Upper lobe of left lung (tissue), 6 donors: ENCODE data around the gene ZBTB24. TPM values are rescaled to one million over a fixed set of nuclear protein-coding genes. Genes with fewer than 3 reads are reported as not detected.

Experiments
- ATAC-seq, 2 donors: fragments of 200-7000 bp; cut with Tn5 transposase; one replicate each; pipeline ENCODE4 v1.9.1; 2022; ENCODE audit warnings: mild to moderate bottlenecking in 2 of 2, moderate library complexity in 2 of 2; ENCODE audit not compliant: low FRiP score in 2 of 2
- DNase-seq, 2 donors: peaks; one replicate each; pipeline ENCODE4 v3.0.0-alpha.2; 2019 to 2020
- H3K27ac ChIP-seq, 4 donors: fragments of 200-600 bp; sonication (generic); one replicate each; pipeline ENCODE4 v1.5.1; 2016 to 2019
- H3K27me3 ChIP-seq, 4 donors: fragments of 200-600 bp; sonication (generic); one replicate each; pipeline ENCODE4 v1.5.1; 2017 to 2019
- H3K36me3 ChIP-seq, 4 donors: fragments of 200-600 bp; sonication (generic); one replicate each; pipeline ENCODE4 v1.5.1; 2016 to 2019
- H3K4me1 ChIP-seq, 4 donors: fragments of 200-600 bp; sonication (generic); one replicate each; pipeline ENCODE4 v1.5.1; 2018 to 2019
- H3K4me3 ChIP-seq, 4 donors: fragments of 200-600 bp; sonication (generic); one replicate each; pipeline ENCODE4 v1.5.1; 2017 to 2019; ENCODE audit warnings: mild to moderate bottlenecking in 2 of 4, moderate library complexity in 1 of 4
- H3K9me3 ChIP-seq, 4 donors: fragments of 200-600 bp; sonication (generic); one replicate each; pipeline ENCODE4 v1.5.1; 2018 to 2019
- CTCF ChIP-seq, 6 experiments: fragments of 450-650 bp in 4 of 6; fragments of 200-600 bp in 2 of 6; sonication (generic) in 2 of 6; IDR thresholded peaks; one replicate each; pipeline ENCODE4 v1.5.1; 2016 to 2019; ENCODE audit warnings: antibody characterized with exemption in 6 of 6
- EP300 ChIP-seq, 4 donors: sonication (generic); formaldehyde crosslinking; IDR thresholded peaks; one replicate each; pipeline ENCODE4 v1.5.1; 2017; ENCODE audit warnings: antibody characterized with exemption in 4 of 4, control low read depth in 2 of 4
- POLR2A ChIP-seq, 4 donors: fragments of 450-650 bp; IDR thresholded peaks; one replicate each; pipeline ENCODE4 v1.5.1; 2016 to 2017; ENCODE audit warnings: antibody characterized with exemption in 4 of 4, mild to moderate bottlenecking in 2 of 4
- POLR2AphosphoS5 ChIP-seq, 2 donors: sonication (generic); formaldehyde crosslinking; IDR thresholded peaks; one replicate each; pipeline ENCODE4 v1.5.1; 2017; ENCODE audit warnings: antibody characterized with exemption in 2 of 2
- WGBS, 2 donors: methylation state at CpG; one replicate each; pipeline ENCODE4 v1.1.5; 2017 to 2018; 5-methylcytosine and 5-hydroxymethylcytosine counted together
- total RNA-seq, 6 donors: library from RNA; depleted of rRNA in 4 of 6; stranded (reverse); fragments of >200 nt in 4 of 6; gene quantifications; one replicate each; pipeline versions ENCODE4 v1.1.0 to v1.2.1, GENCODE V29; 2016 to 2021
- donor health status: DM: no; HTN: no; CAD: no; lungs with moderate emphysema.
- donor health status: DM: no; HTN: yes; CAD: no; lungs with severe emphysema.

The ZBTB24 gene
- total RNA-seq, 6 donors from 2014 or later, result 5.1 to 14.9 (median 9.7) TPM

GRCh38 chr6:109477725-109478124 is 5.3 kb downstream of the ZBTB24 start:
- H3K27ac ChIP-seq, result no peak overlapping the region
- ATAC-seq (no peak), DNase-seq (no peak)
- no peaks in the 10 kb centered on the region for H3K27me3 ChIP-seq
- no peaks in the 10 kb centered on the region for H3K9me3 ChIP-seq
- peaks cover 45 to 61% (median 49%) of the 10 kb centered on the region in 4 donors for H3K4me1 ChIP-seq
- 70 to 77% methylated on average over 2 of the region's 2 CpGs for WGBS, 2 donors
- TF ChIP-seq POLR2AphosphoS5 (IDR thresholded peaks at IDR 0.05) (no peak), CTCF (IDR thresholded peaks at IDR 0.05) (no peak), POLR2A (IDR thresholded peaks at IDR 0.05) (no peak)
- peaks cover 6 to 62% (median 35%) of the 10 kb centered on the region in 4 donors for H3K36me3 ChIP-seq
- no peak overlapping the region for H3K4me3 ChIP-seq

GRCh38 chr6:109477184-109477583 is 5.8 kb downstream of the ZBTB24 start:
- no peak overlapping the region for H3K4me3 ChIP-seq
- no peaks in the 10 kb centered on the region for H3K9me3 ChIP-seq
- no peak overlapping the region for H3K27ac ChIP-seq
- peaks cover 42 to 58% (median 46%) of the 10 kb centered on the region in 4 donors for H3K4me1 ChIP-seq
- DNase-seq, result no peak
- H3K36me3 ChIP-seq, result peaks cover 6 to 68% (median 40%) of the 10 kb centered on the region in 4 donors
- no peak for TF ChIP-seq CTCF (IDR thresholded peaks at IDR 0.05)
- no peak for TF ChIP-seq POLR2AphosphoS5 (IDR thresholded peaks at IDR 0.05)
- TF ChIP-seq POLR2A (IDR thresholded peaks at IDR 0.05), result no peak
- 91 to 98% methylated on average over 2 of the region's 2 CpGs for WGBS, 2 donors
- no peak for ATAC-seq
- H3K27me3 ChIP-seq, result no peaks in the 10 kb centered on the region

GRCh38 chr6:109475625-109476024 is 7.4 kb downstream of the ZBTB24 start:
- Histone ChIP-seq H3K4me1 (peaks cover 27 to 44% (median 31%) of the 10 kb centered on the region in 4 donors), H3K4me3 (no peak overlapping the region), H3K27ac (no peak overlapping the region), H3K9me3 (no peaks in the 10 kb centered on the region), H3K27me3 (no peaks in the 10 kb centered on the region), H3K36me3 (peaks cover 6 to 74% (median 54%) of the 10 kb centered on the region in 4 donors)
- 79 to 82% methylated on average over 2 of the region's 2 CpGs for WGBS, 2 donors
- DNase-seq (no peak), ATAC-seq (no peak)
- TF ChIP-seq POLR2A (IDR thresholded peaks at IDR 0.05) (no peak), EP300 (IDR thresholded peaks at IDR 0.05) (no peak), CTCF (IDR thresholded peaks at IDR 0.05) (no peak), POLR2AphosphoS5 (IDR thresholded peaks at IDR 0.05) (no peak)

GRCh38 chr6:109474995-109475394 is 8.0 kb downstream of the ZBTB24 start:
- WGBS, 2 donors, result 86 to 89% methylated on average over 4 of the region's 4 CpGs
- Histone ChIP-seq H3K36me3 (peaks cover 6 to 77% (median 59%) of the 10 kb centered on the region in 4 donors), H3K9me3 (no peaks in the 10 kb centered on the region), H3K4me3 (no peak overlapping the region), H3K27ac (no peak overlapping the region), H3K4me1 (peaks cover 20 to 37% (median 24%) of the 10 kb centered on the region in 4 donors), H3K27me3 (no peaks in the 10 kb centered on the region)
- no peak for ATAC-seq
- no peak for TF ChIP-seq CTCF (IDR thresholded peaks at IDR 0.05)
- no peak for TF ChIP-seq POLR2A (IDR thresholded peaks at IDR 0.05)
- TF ChIP-seq EP300 (IDR thresholded peaks at IDR 0.05), result no peak
- no peak for TF ChIP-seq POLR2AphosphoS5 (IDR thresholded peaks at IDR 0.05)
- no peak for DNase-seq

- Histone ChIP-seq H3K4me3 (no peak overlapping the region), H3K27ac (no peak overlapping the region), H3K9me3 (no peaks in the 10 kb centered on the region), H3K27me3 (no peaks in the 10 kb centered on the region), H3K4me1 (peaks cover 3 to 20% (median 9%) of the 10 kb centered on the region in 4 donors), H3K36me3 (peaks cover 6 to 86% (median 69%) of the 10 kb centered on the region in 4 donors)
- no peak for ATAC-seq
- DNase-seq, result no peak
- TF ChIP-seq POLR2A (IDR thresholded peaks at IDR 0.05) (no peak), CTCF (IDR thresholded peaks at IDR 0.05) (no peak), EP300 (IDR thresholded peaks at IDR 0.05) (no peak), POLR2AphosphoS5 (IDR thresholded peaks at IDR 0.05) (no peak)
- WGBS, 2 donors, result 95 to 97% methylated on average over 3 of the region's 3 CpGs
Measured at GRCh38 chr6:109473120-109473519, 9.9 kb downstream of the ZBTB24 start.
